Activated CD4-positive, alpha-beta T cell treated with anti-CD3 and anti-CD28 coated beads for 4 hours (primary cell): Measurements from ENCODE around the gene TBC1D22A.

Source experiments
- DNase-seq, 2 donors: peaks; one replicate each; pipeline ENCODE4 v3.0.0-alpha.2; 2020

The TBC1D22A gene

DNA sequence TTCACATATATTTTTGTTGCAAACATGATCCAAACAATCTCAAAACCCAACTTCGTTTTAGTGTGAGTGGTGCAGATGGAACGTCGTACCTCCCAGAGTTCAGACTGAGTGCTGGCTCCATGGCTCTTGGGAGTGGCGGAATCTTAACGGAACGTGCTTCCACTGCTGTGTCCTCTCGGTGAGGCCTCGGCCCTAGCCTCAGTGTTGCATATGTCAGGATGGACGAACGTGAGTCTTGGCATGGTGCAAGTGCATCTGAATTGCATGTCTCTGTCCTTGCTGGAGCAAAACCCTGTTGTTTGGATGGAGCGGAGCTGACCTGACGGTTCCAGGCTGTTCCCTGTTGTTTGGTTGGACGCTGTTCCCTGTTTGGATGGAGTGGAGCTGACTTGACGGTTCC, 306.8 kb downstream of the TBC1D22A start:
- no peak for DNase-seq

DNA sequence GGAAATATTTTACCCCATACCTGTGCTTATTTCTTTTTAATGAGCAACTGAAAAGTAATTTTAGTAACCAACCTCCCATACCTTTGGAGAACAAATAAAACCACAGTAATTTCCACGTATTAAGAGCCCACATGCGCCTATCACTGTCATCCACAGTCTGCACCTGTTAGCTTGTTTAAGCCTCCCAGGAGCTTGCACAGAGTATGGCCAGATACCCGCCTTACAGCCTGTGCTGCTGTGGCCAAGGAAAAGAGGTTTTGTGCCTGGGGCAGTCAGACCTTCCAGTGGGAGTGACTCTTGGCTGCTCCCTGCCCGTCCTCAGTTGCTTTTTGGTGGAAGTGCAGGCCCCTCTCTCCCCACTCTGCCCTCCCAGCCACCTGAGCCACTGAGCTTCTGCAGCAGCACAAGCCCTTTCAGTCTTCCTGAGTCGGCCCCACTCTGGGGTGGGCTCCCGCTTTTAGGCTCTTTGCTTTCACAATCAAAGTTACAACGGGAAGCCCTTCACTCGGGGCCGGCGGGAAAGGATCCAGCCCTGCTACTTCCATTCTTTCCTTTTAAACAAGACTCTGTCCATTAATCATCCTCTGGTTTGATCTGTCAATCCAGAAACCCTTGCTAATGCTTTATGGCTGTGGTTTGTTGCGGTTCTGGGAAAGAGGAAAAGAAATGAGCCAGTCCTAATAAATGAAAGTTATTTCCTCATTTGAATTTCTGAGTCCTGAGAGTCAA, 308.8 kb downstream of the TBC1D22A start:
- no peak for DNase-seq

DNA sequence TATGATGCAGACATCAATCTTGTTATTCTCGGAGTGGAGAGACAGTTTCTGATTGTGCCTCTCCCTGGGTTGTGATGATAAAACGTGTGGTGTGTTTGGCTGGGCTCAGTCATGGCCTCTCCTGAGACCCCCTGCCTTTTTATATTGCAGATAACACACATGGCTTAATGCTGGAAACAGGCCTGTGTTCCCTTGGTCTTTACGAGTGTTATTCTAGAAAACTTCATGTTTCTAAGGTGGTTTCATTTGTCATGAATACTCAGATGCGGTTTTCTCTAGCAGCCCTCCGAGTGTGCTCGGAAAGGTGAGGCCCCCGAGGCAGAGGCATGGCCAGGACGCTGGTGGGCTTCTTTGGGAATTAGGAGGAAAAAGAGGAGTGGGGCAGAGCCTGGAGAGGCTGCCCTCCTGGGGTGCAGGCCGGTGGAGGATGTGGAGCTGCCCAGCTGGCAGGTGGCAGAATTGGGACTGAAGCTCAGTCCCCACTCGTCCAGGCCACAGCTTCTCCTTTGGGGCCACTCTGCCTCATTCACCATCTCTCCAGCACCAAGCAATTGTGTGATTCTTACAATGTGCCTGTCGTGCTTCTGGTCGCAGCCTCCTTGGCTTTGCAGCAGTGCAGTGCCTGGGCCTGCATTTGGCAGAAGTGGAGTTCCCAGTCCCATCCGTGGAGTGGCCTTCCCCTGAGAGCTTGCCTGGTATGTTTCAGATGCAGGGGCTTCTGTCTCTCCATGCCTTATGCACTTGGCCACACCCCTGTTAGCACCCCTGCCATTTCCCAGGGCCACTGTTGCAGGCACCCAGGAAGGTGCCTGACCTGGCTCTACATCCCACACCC, 309.6 kb downstream of the TBC1D22A start:
- no peak for DNase-seq

DNA sequence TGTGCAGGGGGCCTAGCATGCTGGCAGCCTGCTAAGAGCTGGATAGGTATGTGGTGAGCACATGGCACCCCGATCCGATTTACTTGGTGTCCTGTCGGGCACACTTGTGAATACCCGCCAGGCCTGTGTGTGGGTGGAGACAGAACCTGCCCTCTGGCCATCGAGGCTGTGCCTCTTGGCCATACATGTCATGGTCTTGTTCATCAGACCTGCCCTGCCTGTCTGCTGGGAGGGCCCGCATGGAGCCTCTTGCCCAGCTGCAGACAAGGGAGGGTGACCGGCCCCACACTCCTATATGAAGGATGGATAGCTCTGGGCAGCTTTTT, 310.2 kb downstream of the TBC1D22A start:
- no peak for DNase-seq

DNA sequence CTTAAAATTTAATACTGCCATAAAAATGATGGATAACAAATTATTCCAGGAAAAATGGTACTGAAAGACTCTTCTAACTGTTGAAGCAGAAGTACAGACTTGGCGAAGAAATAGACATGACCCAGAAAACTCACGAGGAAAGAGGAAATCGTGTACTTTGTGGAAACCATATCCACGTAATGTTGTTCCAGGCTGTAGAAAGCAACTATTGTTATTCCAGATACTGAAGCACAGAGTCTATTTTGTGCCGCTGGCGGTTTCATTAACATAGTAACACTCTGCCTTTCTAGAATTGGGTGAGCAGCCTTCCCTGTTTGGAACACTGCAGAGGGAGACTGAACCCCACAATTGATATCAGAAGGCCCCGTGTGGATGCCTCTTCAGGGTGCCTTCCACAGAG, 310.6 kb downstream of the TBC1D22A start:
- DNase-seq = no peak

DNA sequence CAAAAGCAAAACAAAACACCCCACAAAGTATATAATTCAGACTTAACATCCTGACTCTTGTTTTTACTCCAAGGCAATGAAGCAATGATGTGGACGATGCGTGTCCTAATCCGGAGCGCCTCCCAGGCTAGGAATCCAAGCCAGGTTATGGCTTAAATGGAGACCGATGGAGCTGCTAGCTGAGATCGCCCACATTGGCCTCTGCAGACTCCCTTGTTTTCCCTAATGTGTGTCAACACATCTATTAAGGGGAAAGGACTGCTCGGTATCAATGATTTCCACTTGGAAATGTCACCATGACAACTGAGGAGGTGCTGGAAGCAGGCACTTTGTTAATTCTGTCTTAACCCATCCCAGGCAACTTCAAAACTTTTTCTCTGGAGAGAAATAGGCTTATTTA, 311.7 kb downstream of the TBC1D22A start:
- no peak for DNase-seq

DNA sequence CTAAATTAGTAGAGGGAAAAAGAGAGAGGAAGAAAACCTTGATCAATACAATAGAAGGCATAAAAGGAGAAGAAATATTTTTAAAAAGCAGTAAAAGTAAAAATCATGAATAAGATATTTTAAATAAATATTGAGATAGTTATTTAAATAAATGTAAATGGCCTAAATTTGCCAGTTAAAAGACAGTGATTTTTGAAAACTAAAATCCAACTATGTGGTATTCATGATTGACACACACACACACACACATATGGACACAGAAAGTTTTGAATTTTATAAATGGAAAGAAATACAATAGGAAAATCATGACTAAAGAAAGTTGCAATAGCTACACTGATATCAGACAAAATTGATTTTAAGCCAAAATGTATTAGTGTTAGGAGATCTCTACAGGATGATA, 313.1 kb downstream of the TBC1D22A start:
- no peak for DNase-seq

DNA sequence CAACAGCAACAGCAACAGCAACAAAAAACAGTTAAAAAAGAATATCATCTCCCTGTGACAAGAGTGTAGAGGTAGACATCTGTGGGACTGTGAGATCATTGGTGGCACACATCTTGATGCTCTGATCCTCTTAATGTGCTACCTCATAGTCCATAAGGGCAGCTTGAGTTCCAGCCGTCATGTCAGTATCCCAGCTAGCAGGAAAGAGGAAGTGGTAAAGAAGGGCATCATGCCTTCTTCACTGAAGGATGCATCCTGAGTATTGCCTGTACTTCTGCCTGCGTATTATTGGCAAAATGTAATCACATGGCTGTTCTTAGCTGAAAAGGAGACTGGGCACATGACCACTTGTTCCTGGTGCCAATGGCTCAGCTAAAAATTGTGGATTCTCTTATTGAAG, 314.3 kb downstream of the TBC1D22A start:
- DNase-seq = no peak

DNA sequence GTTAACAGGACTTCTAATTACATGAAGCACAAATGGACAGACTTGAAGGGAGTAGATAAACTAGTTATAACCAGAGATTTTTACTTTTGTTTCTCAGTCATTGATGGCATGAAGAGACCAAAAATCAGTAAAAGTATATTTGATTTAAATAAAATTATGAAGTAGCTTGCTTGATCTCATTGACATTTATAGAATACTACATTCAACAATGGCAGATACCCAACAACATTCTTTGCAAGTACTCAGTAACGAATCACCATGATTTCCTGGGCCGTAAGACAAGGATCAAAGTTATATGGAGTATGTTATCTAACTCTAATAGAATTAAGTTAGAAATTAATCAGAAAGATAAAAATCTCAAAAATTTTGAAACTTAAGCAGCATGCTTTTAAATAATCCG, 317.6 kb downstream of the TBC1D22A start:
- no peak for DNase-seq

DNA sequence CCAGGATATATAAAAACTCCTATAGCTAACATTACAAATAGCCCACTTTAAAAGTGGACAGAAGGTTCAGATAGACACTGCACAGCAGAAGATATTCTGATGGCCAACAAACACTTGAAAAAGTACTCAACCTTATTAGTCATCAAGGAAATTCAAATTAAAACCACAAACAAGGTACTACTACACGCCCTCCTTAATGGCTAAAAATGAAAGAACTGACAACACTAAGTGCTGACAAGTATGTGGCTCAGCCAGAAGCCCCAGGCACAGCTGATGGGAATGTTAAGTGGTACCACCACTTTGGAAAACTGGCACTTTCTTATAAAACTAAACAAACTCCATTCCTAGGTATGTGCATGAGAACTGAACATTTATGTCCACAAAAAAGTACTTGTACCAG, 320.1 kb downstream of the TBC1D22A start:
- DNase-seq = no peak

DNA sequence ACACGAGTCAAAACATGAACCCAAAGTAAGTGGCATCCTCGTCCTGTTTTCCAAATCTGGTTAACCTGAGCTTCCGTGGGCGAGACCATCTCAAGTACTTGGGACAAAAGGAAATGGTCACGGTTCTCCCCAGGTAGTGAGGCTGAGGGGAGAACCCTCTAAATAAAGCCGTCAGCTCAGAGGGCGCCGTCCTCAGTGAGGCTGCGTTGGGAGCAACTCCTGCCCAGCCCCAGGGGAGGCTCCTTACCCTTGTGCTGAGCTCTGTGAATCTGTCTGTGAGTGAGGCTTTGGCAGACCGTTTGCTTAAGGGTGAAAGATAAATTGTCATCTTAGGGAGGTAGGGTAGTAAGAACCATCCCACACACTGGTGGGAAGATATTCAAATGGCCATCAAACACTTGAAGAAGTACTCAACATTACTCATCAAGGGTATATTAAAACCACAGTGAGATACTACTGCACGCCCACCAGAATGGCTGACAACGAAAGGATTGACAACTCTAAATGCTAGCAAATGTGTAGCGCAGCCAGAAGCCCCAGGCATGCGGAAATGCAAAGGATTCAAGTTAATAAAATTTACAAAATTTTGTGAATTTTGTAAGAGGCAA, 321.0 kb downstream of the TBC1D22A start:
- DNase-seq = no peak

DNA sequence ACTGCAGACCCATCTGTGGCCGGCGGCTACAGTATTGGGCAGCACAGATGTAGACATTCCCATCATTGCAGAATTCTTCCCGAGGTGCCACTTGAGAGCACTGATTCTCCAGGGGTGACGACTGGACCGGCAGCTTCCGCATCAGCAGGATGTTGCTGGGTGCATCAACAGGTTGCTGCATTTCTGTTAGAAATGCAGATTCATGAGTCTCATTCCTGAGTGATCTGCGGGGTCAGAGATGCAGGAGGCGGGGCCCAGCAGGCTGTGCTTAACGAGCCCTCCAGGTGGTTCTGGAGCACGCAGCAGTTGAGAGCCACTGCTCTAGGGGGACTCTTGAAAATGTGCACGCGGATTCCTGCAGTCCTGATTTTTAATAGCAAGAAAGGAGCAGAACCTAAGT, 321.8 kb downstream of the TBC1D22A start:
- DNase-seq = no peak

DNA sequence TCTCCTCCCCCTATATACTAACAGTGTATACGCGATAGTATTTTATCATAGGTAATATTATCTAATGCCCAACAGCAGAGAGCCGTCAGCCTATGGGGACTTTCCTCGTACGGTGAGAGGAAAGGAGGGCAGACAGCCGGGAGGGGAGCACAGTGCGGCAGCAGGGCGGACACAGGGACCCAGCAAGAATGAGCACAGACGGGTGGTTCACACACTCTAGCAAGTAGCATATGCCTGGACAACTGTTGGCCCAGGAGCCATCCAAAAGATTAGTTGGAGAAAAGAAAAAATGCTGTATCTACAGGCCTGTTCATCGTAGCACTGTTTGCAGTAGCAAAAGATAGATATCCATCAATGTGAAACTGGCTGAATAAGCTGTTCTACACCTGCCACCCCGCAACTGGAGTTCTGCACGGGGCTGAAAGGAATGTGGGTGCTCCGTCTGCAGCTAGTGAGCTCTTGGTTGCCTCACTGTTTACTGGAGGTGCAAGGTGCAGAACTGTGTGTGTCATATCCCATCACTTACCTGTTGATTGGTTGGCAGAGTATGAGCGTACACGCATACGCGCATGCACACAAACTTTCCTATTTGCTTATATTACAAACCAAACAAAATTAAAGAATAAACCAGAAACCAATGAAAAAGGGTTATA, 324.3 kb downstream of the TBC1D22A start:
- no peak for DNase-seq

DNA sequence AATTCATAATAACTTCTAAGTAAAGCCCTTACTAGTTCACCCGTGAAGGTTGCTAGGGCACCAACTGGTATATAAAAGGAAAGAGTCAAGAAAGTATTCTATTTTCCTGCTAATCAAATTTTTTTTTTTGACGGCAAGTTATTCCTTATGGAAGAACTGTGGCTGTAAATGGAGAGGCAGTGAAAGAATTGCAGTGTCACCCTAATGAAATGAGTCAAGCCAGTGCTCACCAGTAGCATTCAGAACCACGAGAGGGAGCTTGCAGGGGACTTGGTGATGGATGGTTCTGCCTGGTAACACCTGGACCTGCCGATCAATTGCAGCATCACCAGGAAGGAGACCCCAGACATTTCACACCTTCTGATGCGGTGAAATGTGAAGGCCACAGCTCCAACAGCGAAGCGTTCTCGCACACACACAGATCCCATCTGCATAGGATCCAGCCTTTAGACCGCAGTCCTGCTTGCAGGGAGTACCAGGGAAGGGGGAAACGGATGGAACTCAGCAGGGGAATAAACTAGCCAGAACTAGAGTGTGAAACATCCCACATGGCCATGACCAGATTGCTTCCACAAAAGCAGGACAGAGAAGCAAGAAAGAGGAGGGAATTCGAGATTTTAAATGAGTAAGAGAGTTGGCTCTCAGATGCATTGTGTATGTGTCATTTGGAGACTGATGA, 326.2 kb downstream of the TBC1D22A start:
- no peak for DNase-seq

DNA sequence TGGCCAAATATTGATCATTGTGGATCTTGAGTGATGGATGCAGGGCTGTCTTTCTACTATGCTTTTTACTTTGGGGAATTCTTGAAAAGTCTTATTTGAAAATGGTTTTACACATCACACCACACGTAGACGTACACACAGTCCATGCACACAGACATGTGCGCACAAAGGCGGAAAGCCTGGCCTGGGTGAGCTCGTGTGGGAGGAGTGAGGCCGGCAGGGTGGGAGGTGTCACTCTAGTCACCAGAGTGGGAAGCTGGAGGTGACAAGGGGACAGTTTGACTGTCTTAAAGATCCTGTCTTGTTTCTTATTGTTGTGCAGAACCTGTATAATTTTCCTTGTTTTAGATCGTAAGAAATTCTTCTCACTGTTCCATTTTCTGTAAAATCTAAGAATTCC, 326.9 kb downstream of the TBC1D22A start:
- no peak for DNase-seq

DNA sequence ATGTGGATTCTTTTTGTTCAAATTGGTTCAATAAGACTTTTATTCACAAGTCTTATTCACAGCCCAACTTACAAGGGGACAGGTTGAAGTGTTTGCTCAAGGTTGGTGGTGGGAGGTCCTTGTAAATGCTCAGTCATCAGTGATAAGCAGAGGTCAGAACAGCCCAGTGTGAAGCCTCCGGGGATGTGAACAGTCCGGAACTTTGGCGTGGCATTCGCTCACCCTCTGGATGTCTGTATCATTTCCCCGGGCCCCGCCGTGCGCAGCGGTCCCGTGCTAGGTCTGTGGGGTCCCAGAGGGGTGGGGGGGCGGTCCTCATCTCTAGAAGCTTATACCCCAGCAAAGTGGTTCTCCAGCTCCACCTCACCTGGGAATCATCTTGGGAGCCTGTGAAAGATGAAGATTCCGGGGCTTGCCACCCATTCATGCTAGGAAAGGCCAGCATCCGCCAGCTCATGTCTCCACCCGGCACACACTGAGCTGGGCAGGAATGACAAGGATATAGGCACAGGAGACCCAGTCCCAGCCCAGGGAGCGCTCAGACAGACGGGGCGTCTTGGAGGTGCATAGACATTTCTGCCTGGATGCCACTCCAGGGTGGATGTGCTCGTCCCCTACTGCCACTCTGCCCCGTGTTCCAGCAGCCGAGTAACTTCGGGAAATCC, 327.5 kb downstream of the TBC1D22A start:
- DNase-seq = no peak

DNA sequence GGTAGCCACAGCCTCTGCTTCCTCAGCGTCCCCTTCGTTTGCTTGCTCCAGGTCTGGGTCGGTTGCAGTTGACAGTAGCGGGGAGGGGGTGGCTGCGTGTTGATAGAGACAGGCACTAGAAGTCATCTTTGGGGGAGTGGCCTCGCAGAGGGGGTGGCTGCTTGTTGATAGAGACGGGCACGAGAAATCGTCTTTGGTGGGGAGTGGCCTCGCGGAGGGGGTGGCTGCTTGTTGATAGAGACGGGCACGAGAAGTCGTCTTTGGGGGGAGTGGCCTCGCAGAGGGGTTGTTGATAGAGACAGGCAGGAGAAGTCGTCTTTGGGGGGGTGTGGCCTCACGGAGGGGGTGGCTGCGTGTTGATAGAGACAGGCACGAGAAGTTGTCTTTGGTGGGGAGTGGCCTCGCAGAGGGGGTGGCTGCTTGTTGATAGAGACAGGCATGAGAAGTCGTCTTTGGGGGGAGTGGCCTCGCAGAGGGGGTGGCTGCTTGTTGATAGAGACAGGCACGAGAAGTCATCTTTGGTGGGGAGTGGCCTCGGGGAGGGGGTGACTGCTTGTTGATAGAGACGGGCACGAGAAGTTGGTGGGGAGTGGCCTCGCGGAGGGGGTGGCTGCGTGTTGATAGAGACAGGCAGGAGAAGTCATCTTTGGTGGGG, 328.3 kb downstream of the TBC1D22A start:
- DNase-seq = no peak

DNA sequence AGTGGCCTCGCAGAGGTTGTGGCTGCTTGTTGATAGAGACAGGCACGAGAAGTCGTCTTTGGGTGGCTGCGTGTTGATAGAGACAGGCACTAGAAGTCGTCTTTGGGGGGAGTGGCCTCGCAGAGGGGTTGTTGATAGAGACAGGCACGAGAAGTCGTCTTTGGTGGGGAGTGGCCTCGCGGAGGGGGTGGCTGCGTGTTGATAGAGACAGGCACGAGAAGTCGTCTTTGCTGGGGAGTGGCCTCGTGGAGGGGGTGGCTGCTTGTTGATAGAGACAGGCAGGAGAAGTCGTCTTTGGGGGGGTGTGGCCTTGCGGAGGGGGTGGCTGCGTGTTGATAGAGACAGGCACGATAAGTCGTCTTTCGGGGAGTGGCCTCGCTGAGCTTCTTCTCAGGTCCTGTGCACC, 328.8 kb downstream of the TBC1D22A start:
- DNase-seq = no peak

DNA sequence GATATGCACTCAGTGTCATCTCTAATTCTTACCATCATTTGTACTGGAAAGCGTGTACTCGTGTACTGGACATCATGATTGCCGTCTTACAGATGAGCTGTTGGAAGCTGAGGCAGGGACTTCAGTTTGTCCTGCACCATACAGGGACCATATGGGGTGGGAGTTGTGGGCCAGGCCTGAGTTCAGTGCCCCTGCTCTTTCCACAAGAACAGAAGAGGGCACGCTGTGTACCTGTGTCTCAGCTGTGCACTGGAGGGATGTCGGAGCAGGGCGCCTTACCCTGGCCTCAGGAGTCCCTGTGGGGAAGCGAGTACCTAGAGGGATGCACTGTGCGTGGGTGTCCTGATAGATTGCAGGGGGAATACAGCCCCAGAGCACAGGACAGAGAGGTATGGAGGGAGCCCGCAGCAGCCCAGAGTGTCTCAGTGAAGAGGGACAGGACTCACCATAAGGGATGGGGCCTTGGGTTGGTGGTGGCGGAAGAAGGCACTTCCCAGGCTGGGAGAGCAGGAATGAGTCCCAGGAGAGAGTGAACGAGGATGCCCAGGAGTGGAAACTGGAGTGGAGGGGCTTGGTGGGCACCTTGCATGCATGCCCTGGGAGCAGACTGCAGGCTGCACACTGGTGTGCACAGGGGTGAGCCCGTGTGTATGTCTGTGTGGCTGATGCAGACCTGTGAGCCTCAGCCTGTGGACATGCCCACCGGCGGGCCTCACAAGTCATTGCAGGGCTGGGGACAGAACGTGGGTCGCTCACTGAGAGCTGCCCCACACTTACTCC, 329.7 kb downstream of the TBC1D22A start:
- DNase-seq = no peak

DNA sequence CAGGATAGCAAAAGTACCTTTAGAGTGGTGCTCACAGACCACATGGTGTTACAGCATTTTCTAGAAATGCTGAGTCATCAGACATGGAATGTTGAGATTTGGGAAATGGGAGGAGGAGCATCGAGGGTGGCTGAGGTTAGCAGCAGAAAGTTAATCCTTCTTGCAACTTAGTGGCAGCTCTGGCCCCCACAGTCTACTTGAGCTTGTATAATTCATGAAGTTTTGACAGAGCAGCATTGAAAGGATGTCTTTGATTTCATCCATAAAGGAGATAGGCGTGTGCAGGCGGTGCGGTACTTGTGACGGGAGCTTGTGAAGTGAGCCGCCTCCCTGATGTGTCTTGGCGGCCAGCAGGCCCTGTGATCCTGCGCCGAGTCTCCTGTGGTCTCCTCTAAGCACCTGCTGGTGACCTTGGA, 330.5 kb downstream of the TBC1D22A start:
- DNase-seq = no peak

DNA sequence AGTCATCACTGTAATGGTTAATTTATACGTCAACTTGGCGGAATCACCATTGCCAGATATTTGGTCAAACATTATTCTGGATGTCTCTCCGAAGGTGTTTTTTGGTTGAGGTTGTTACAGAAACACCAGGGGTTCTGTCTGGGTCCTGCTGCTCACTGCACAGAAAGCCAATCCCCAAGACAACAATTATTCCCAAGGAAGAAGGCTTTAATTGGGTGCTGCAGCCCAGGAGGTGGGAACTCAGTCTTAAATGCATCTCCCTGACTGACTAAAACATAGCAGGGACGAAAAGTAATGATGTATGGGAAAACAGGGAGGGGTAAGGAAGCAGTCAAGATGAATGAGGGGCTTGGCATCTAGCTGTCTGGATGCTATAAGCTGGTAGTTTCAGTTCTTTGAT, 331.3 kb downstream of the TBC1D22A start:
- no peak for DNase-seq
